ENCODE results near the gene EDIL3. TPM values are rescaled to one million over a fixed set of nuclear protein-coding genes. Genes with fewer than 3 reads are reported as not detected.

The EDIL3 gene
- polyA plus RNA-seq, 1 donor (not counting 4 experiments of a cell fraction or from before 2014, with no cell fraction given): 0.34 TPM

GRCh38 chr5:84227236-84227635, 157.4 kb downstream of the EDIL3 start:
- Histone ChIP-seq H3K4me1 (ENCODE audit: control insufficient read depth, extremely low read depth, insufficient read depth, low read length) (no peaks in the 10 kb centered on the region), H2AFZ (ENCODE audit: control insufficient read depth, low read length) (no peak overlapping the region), H3K4me3 (ENCODE audit: control insufficient read depth in 2 of 3, extremely low read depth in 1 of 3, insufficient read depth in 2 of 3, low read depth in 1 of 3, low read length in 3 of 3) (no peak overlapping the region), H3K9me3 (ENCODE audit: control insufficient read depth, low read depth, low read length) (no peaks in the 10 kb centered on the region), H3K9me1 (ENCODE audit: control insufficient read depth, extremely low read depth, insufficient read depth, low read length) (no peaks in the 10 kb centered on the region), H3K79me2 (ENCODE audit: control insufficient read depth, insufficient read depth, low read length) (no peaks in the 10 kb centered on the region), H3K27ac (ENCODE audit: control insufficient read depth, insufficient read depth, low read length) (no peak overlapping the region), H4K20me1 (ENCODE audit: control insufficient read depth, extremely low read depth, insufficient read depth, low read length) (no peaks in the 10 kb centered on the region), H3K9ac (ENCODE audit: control insufficient read depth, extremely low read depth, insufficient read depth, low read length) (no peak overlapping the region), H3K4me2 (ENCODE audit: control insufficient read depth, extremely low read depth, insufficient read depth, low read depth, low read length) (no peak overlapping the region), H3K36me3 (ENCODE audit: control insufficient read depth in 2 of 2, extremely low read depth in 1 of 2, insufficient read depth in 2 of 2, low read length in 2 of 2) (no peaks in the 10 kb centered on the region), H3K27me3 (ENCODE audit: control insufficient read depth, extremely low read depth, insufficient read depth, low read length) (no peaks in the 10 kb centered on the region)
- dilution Hi-C loops (cut with MboI; ENCODE audit: extremely low pct_ligation_motif_present, low sequenced_read_pairs): no loop called here
- DNase-seq (ENCODE audit: low read depth, low spot score): no peak
- TF ChIP-seq CTCF (optimal IDR thresholded peaks at IDR 0.05 in 1 of 3, IDR thresholded peaks at IDR 0.05 in 1 of 3, conservative IDR thresholded peaks at IDR 0.05 in 1 of 3; ENCODE audit: extremely low read depth in 1 of 3, insufficient read depth in 2 of 3, low read length in 3 of 3) (no peak), EZH2 (IDR thresholded peaks at IDR 0.05; ENCODE audit: low read length) (no peak)
- no peak for FAIRE-seq

GRCh38 chr5:84218546-84218945, 166.1 kb downstream of the EDIL3 start:
- H3K4me3 ChIP-seq (ENCODE audit: control insufficient read depth in 2 of 3, extremely low read depth in 1 of 3, insufficient read depth in 2 of 3, low read depth in 1 of 3, low read length in 3 of 3): no peak overlapping the region
- H3K9me1 ChIP-seq (ENCODE audit: control insufficient read depth, extremely low read depth, insufficient read depth, low read length): no peaks in the 10 kb centered on the region
- FAIRE-seq (no peak), DNase-seq (ENCODE audit: low read depth, low spot score) (no peak)
- H3K4me2 ChIP-seq (ENCODE audit: control insufficient read depth, extremely low read depth, insufficient read depth, low read depth, low read length): no peak overlapping the region
- no peak overlapping the region for H2AFZ ChIP-seq (ENCODE audit: control insufficient read depth, low read length)
- H3K9ac ChIP-seq (ENCODE audit: control insufficient read depth, extremely low read depth, insufficient read depth, low read length): no peak overlapping the region
- no peaks in the 10 kb centered on the region for H4K20me1 ChIP-seq (ENCODE audit: control insufficient read depth, extremely low read depth, insufficient read depth, low read length)
- H3K79me2 ChIP-seq (ENCODE audit: control insufficient read depth, insufficient read depth, low read length): no peaks in the 10 kb centered on the region
- TF ChIP-seq CTCF (optimal IDR thresholded peaks at IDR 0.05 in 1 of 3, IDR thresholded peaks at IDR 0.05 in 1 of 3, conservative IDR thresholded peaks at IDR 0.05 in 1 of 3; ENCODE audit: extremely low read depth in 1 of 3, insufficient read depth in 2 of 3, low read length in 3 of 3) (no peak), EZH2 (IDR thresholded peaks at IDR 0.05; ENCODE audit: low read length) (no peak)
- H3K27me3 ChIP-seq (ENCODE audit: control insufficient read depth, extremely low read depth, insufficient read depth, low read length): no peaks in the 10 kb centered on the region
- H3K36me3 ChIP-seq (ENCODE audit: control insufficient read depth in 2 of 2, extremely low read depth in 1 of 2, insufficient read depth in 2 of 2, low read length in 2 of 2): no peaks in the 10 kb centered on the region
- no peaks in the 10 kb centered on the region for H3K9me3 ChIP-seq (ENCODE audit: control insufficient read depth, low read depth, low read length)
- H3K27ac ChIP-seq (ENCODE audit: control insufficient read depth, insufficient read depth, low read length): no peak overlapping the region
- dilution Hi-C loops (cut with MboI; ENCODE audit: extremely low pct_ligation_motif_present, low sequenced_read_pairs): no loop called here
- peaks cover 9% of the 10 kb centered on the region for H3K4me1 ChIP-seq (ENCODE audit: control insufficient read depth, extremely low read depth, insufficient read depth, low read length)

All from keratinocyte (primary cell).